Lower leg skin (tissue), 4 donors: ENCODE data around the gene CNGA4. TPM values are rescaled to one million over a fixed set of nuclear protein-coding genes. Genes with fewer than 3 reads are reported as not detected.
"Not testable (repeated sequence)": the region's sequence is repeated elsewhere in the genome, so short reads cannot be mapped to it uniquely, and the experiment has no call there.

Experiments
- DNase-seq, 2 donors: peaks; one replicate each; pipeline ENCODE4 v3.0.0-alpha.2; 2019; ENCODE audit warnings: low spot score in 2 of 2
- H3K4me3 ChIP-seq: fragments of 200-600 bp; sonication (generic); 2 replicates; pipeline ENCODE4 v1.5.1; 2017; ENCODE audit warnings: mild to moderate bottlenecking, low read depth; ENCODE audit not compliant: poor library complexity, severe bottlenecking
- POLR2A ChIP-seq, 2 donors: fragments of 450-650 bp; IDR thresholded peaks; one replicate each; pipeline ENCODE4 v1.6.1; 2016 to 2017; ENCODE audit warnings: antibody characterized with exemption in 2 of 2, mild to moderate bottlenecking in 1 of 2, moderate library complexity in 1 of 2
- WGBS, 2 donors: methylation state at CpG; one replicate each; pipeline ENCODE4 v1.1.5; 2018; 5-methylcytosine and 5-hydroxymethylcytosine counted together
- intact Hi-C: fragments of 100-400 bp; cut with DNase I; formaldehyde crosslinking; loops from one replicate; pipeline ENCODE4 v1.15.0; 2023; ENCODE audit warnings: low total_unique reads
- total RNA-seq, 4 donors: library from RNA; depleted of rRNA; stranded (reverse); fragments of >200 nt; gene quantifications; one replicate each; pipeline ENCODE4 v1.1.0, GENCODE V29; 2016
- TF ChIP-seq, protein P1 (sequence below), 3 donors: fragments of 450-650 bp; IDR thresholded peaks; one replicate each; pipeline ENCODE4 v1.5.1; 2016; ENCODE audit warnings: antibody characterized with exemption in 3 of 3, mild to moderate bottlenecking in 3 of 3, moderate library complexity in 2 of 3

The CNGA4 gene
- total RNA-seq, 4 donors from 2014 or later, result not detected

DNA sequence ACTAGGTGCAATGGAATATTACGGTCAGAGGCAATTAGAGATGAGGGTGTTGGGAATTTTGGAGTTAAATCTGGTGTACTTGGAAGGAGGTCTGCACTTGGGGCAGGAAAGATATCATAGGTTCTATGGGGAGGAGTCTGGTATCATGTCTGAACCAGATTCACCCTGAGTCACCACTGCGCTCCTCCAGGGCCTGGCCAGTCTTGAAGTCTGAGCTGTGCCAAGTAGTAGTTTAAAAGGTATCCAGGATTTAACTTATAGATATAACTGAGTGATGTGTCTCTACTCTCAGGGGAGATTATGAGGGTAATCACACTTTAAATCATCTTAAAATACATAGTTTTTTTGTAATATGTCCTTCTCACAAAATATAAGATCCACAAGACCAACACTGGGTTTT, 6.6 kb downstream of the CNGA4 start:
- TF ChIP-seq, protein P1, sequence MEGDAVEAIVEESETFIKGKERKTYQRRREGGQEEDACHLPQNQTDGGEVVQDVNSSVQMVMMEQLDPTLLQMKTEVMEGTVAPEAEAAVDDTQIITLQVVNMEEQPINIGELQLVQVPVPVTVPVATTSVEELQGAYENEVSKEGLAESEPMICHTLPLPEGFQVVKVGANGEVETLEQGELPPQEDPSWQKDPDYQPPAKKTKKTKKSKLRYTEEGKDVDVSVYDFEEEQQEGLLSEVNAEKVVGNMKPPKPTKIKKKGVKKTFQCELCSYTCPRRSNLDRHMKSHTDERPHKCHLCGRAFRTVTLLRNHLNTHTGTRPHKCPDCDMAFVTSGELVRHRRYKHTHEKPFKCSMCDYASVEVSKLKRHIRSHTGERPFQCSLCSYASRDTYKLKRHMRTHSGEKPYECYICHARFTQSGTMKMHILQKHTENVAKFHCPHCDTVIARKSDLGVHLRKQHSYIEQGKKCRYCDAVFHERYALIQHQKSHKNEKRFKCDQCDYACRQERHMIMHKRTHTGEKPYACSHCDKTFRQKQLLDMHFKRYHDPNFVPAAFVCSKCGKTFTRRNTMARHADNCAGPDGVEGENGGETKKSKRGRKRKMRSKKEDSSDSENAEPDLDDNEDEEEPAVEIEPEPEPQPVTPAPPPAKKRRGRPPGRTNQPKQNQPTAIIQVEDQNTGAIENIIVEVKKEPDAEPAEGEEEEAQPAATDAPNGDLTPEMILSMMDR (IDR thresholded peaks at IDR 0.05), result no peak
- TF ChIP-seq POLR2A (IDR thresholded peaks at IDR 0.05), result no peak
- DNase-seq, result no peak

DNA sequence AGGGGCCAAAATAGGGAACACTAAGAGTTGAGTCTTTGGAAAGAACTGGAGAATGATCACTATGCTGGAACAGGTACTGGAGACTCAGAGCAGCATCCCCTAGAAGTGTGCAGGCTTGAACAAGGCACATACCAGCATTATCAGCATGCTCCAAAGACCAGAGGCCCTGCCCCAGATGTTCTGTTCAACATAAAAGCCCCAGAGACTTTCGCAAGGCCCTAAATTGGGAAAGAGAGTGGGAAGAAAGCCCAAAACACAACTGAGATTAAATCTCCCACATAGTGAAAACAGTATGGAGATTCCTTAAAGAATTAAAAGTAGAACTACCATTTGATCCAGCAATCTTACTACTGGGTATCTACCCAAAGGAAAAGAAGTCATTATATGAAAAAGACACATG, 9.4 kb downstream of the CNGA4 start:
- WGBS, 2 donors, result 36 to 50% methylated on average over 1 of the region's 1 CpG
- no peak for DNase-seq

More for the DNA sequence above, 6.6 kb downstream of the CNGA4 start:
- no peak overlapping the region for H3K4me3 ChIP-seq
- 63 to 70% methylated on average over 2 of the region's 2 CpGs for WGBS, 2 donors
- intact Hi-C loops, result no loop called here

DNA sequence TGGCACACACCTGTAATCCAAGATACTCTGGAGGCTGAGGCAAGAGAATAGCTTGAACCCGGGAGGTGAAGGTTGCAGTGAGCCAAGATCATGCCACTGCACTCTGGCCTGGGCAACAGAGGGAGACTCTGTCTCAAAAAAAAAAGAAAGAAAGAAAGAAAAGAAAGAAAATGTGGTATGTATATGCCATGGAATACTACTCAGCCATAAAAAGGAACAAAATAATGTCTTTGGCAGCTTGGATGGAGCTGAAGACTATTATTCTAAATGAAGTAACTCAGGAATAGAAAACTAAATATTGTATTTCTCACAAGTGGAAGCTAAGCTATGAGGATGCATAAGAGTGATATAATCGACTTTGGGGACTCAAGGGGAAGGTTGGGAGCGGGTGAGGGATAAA, 10.0 kb downstream of the CNGA4 start:
- intact Hi-C loops, H3K4me3 ChIP-seq, DNase-seq: not testable (repeated sequence)
- 74 to 79% methylated on average over 3 of the region's 3 CpGs for WGBS, 2 donors

More for the DNA sequence above, 9.4 kb downstream of the CNGA4 start:
- intact Hi-C loops, result no loop called here
- TF ChIP-seq POLR2A (IDR thresholded peaks at IDR 0.05), result no peak
- TF ChIP-seq, protein P1 (IDR thresholded peaks at IDR 0.05), result no peak
- no peak overlapping the region for H3K4me3 ChIP-seq

GRCh38 chr11:6249770-6250555, 11.1 kb downstream of the CNGA4 start:
- peak; percentile 78 to 93 for DNase-seq
- 25 to 44% methylated on average over 3 of the region's 3 CpGs for WGBS, 2 donors
- TF ChIP-seq POLR2A (IDR thresholded peaks at IDR 0.05), result no peak
- TF ChIP-seq, protein P1 (IDR thresholded peaks at IDR 0.05), result no peak
- H3K4me3 ChIP-seq, result no peak overlapping the region
- intact Hi-C loops, result no loop called here

GRCh38 chr11:6251120-6251733, 12.3 kb downstream of the CNGA4 start:
- TF ChIP-seq, protein P1 (IDR thresholded peaks at IDR 0.05), result peak in 1 of 3 donors; percentile 51
- TF ChIP-seq POLR2A (IDR thresholded peaks at IDR 0.05), result no peak
- DNase-seq, result no peak
- WGBS, 2 donors, result 66 to 67% methylated on average over 6 of the region's 6 CpGs
- H3K4me3 ChIP-seq, result no peak overlapping the region
- intact Hi-C loops, result no loop called here

DNA sequence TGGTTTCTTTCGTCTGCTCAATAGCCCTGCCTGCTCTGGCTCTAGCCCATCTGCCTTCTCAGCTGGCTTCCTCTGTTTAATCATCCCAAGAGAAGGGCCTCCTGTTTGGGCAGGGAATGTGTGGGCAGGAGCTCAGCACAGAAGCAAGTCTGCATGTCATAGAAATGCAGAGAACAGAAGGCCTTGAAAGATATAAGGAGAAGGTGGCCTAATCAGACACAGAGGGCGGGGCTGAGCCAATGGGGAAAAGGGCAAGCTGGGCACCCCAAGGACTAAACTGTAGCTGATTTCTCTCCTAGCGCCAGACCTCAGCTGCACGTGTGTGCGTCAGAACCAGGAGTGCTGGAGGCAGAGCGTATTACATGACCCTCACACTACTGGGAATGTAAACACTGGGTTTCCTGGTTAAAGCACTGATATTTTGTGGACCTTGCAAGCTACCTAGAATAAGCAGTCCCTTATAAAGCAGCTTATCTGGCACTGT, 13.1 kb downstream of the CNGA4 start:
- TF ChIP-seq, protein P1 (IDR thresholded peaks at IDR 0.05), result no peak
- no peak for TF ChIP-seq POLR2A (IDR thresholded peaks at IDR 0.05)
- no peak overlapping the region for H3K4me3 ChIP-seq
- 67 to 80% methylated on average over 6 of the region's 6 CpGs for WGBS, 2 donors
- intact Hi-C loops, result no loop called here
- DNase-seq, result no peak
